Anterior cingulate cortex (tissue), 58 donors: ENCODE measurements around the gene ARAP3.

Experiments
- DNase-seq, 58 donors: peaks; one replicate each; lab custom pipeline; 2025; lab: John Stamatoyannopoulos, UW

ARAP3 gene

GRCh38 chr5:141704782-141705297 is 22.8 kb upstream of the ARAP3 start:
- DNase-seq = peak in 2 of 58 donors; percentile 10 to 13

GRCh38 chr5:141703133-141703561 is 21.1 kb upstream of the ARAP3 start:
- peak in 16 of 58 donors; percentile 13 to 73 (median 46) for DNase-seq

- peak in 6 of 58 donors; percentile 16 to 52 (median 29) for DNase-seq
Measured at GRCh38 chr5:141701360-141702119, 19.5 kb upstream of the ARAP3 start.

GRCh38 chr5:141697586-141697985 is 15.6 kb upstream of the ARAP3 start:
- DNase-seq = no peak

GRCh38 chr5:141696431-141696830 is 14.4 kb upstream of the ARAP3 start:
- DNase-seq = no peak

- peak in 20 of 58 donors; percentile 10 to 65 (median 26) for DNase-seq
Measured at GRCh38 chr5:141695627-141696215, 13.7 kb upstream of the ARAP3 start.

- DNase-seq = no peak
Measured at GRCh38 chr5:141694479-141694878, 12.4 kb upstream of the ARAP3 start.

GRCh38 chr5:141692919-141693725 is 11.1 kb upstream of the ARAP3 start:
- peak in 49 of 58 donors; percentile 16 to 83 (median 56) for DNase-seq

GRCh38 chr5:141692533-141692888 is 10.5 kb upstream of the ARAP3 start:
- DNase-seq = peak in 5 of 58 donors; percentile 46 to 79 (median 65)

- peak in 57 of 58 donors; percentile 23 to 89 (median 76) for DNase-seq
Measured at GRCh38 chr5:141691867-141692532, 10.0 kb upstream of the ARAP3 start.

- DNase-seq = no peak
Measured at GRCh38 chr5:141691286-141691866, 9.3 kb upstream of the ARAP3 start.

GRCh38 chr5:141686648-141687416 is 4.8 kb upstream of the ARAP3 start:
- no peak for DNase-seq

- DNase-seq = no peak
Measured at GRCh38 chr5:141685591-141685990, 3.6 kb upstream of the ARAP3 start.

GRCh38 chr5:141683596-141684141 is 1.6 kb upstream of the ARAP3 start:
- no peak for DNase-seq

- no peak for DNase-seq
Measured at GRCh38 chr5:141681295-141681694, 735 bp downstream of the ARAP3 start.

GRCh38 chr5:141680751-141681201 is 1.3 kb downstream of the ARAP3 start:
- DNase-seq = no peak

- no peak for DNase-seq
Measured at GRCh38 chr5:141680178-141680577, 1.9 kb downstream of the ARAP3 start.

GRCh38 chr5:141677415-141677814 is 4.6 kb downstream of the ARAP3 start:
- DNase-seq = no peak

GRCh38 chr5:141675672-141676071 is 6.4 kb downstream of the ARAP3 start:
- no peak for DNase-seq
